Nephron (organoid): Measurements from ENCODE around the gene HSPB1.

Source experiments
- H3K27ac Mint-ChIP-seq, 3 experiments: 2 replicates each; pipeline ENCODE4 v1.8.0; 2020; ENCODE audit warnings: mixed read lengths in 3 of 3, mild to moderate bottlenecking in 2 of 3, moderate library complexity in 1 of 3
- H3K27me3 Mint-ChIP-seq: 2 replicates; pipeline ENCODE4 v1.8.0; 2021; ENCODE audit warnings: low read depth, mild to moderate bottlenecking, moderate library complexity, mixed read lengths
- H3K36me3 Mint-ChIP-seq: 2 replicates; pipeline ENCODE4 v1.8.0; 2020; ENCODE audit warnings: low read depth, mixed read lengths
- H3K4me1 Mint-ChIP-seq: 2 replicates; pipeline ENCODE4 v1.8.0; 2020; ENCODE audit warnings: mixed read lengths
- H3K4me3 Mint-ChIP-seq, 3 experiments: 2 replicates each; pipeline ENCODE4 v1.8.0; 2020; ENCODE audit warnings: mild to moderate bottlenecking in 3 of 3, mixed read lengths in 3 of 3, moderate library complexity in 2 of 3
- H3K9me3 Mint-ChIP-seq: 2 replicates; pipeline ENCODE4 v1.8.0; 2020; ENCODE audit warnings: mixed read lengths
- CTCF ChIP-seq, 3 experiments: fragments of 200-600 bp; sonication (generic); IDR thresholded peaks; one replicate each; pipeline ENCODE4 v1.5.0; 2021; ENCODE audit warnings: antibody characterized with exemption in 3 of 3; ENCODE audit not compliant: unreplicated experiment in 3 of 3

The HSPB1 gene

GRCh38 chr7:76261329-76261728, 41.1 kb upstream of the HSPB1 start:
- Mint-ChIP-seq H3K36me3 (no peaks in the 10 kb centered on the region), H3K4me1 (no peaks in the 10 kb centered on the region), H3K4me3 (no peak overlapping the region), H3K9me3 (no peaks in the 10 kb centered on the region), H3K27me3 (peaks cover 48% of the 10 kb centered on the region), H3K27ac (no peak overlapping the region)
- no peak for TF ChIP-seq CTCF (IDR thresholded peaks at IDR 0.05; ENCODE audit: unreplicated experiment in 3 of 3)

- H3K4me3 Mint-ChIP-seq: no peak overlapping the region
- no peaks in the 10 kb centered on the region for H3K36me3 Mint-ChIP-seq
- H3K9me3 Mint-ChIP-seq: no peaks in the 10 kb centered on the region
- no peak for TF ChIP-seq CTCF (IDR thresholded peaks at IDR 0.05; ENCODE audit: unreplicated experiment in 3 of 3)
- no peaks in the 10 kb centered on the region for H3K4me1 Mint-ChIP-seq
- peaks cover 51% of the 10 kb centered on the region for H3K27me3 Mint-ChIP-seq
- no peak overlapping the region for H3K27ac Mint-ChIP-seq
These were observed 40.5 kb upstream of the HSPB1 start for GRCh38 chr7:76261931-76262330.

- TF ChIP-seq CTCF (IDR thresholded peaks at IDR 0.05; ENCODE audit: unreplicated experiment in 3 of 3): peak; percentile 61 to 68 (median 63)
- H3K27ac Mint-ChIP-seq: no peak overlapping the region
- no peaks in the 10 kb centered on the region for H3K9me3 Mint-ChIP-seq
- no peaks in the 10 kb centered on the region for H3K36me3 Mint-ChIP-seq
- H3K27me3 Mint-ChIP-seq: peaks cover 50% of the 10 kb centered on the region
- no peaks in the 10 kb centered on the region for H3K4me1 Mint-ChIP-seq
- peak overlapping the region in 1 of 3 experiments; percentile 51 for H3K4me3 Mint-ChIP-seq
These were observed 39.6 kb upstream of the HSPB1 start for GRCh38 chr7:76262683-76263402.

GRCh38 chr7:76265299-76265698, 37.2 kb upstream of the HSPB1 start:
- Mint-ChIP-seq H3K27me3 (peaks cover 58% of the 10 kb centered on the region), H3K36me3 (no peaks in the 10 kb centered on the region), H3K4me3 (no peak overlapping the region), H3K4me1 (peaks cover 17% of the 10 kb centered on the region), H3K27ac (no peak overlapping the region), H3K9me3 (no peaks in the 10 kb centered on the region)
- no peak for TF ChIP-seq CTCF (IDR thresholded peaks at IDR 0.05; ENCODE audit: unreplicated experiment in 3 of 3)

GRCh38 chr7:76267107-76267893, 35.2 kb upstream of the HSPB1 start:
- peak overlapping the region; percentile 25 to 59 (median 53) for H3K4me3 Mint-ChIP-seq
- H3K4me1 Mint-ChIP-seq: peaks cover 17% of the 10 kb centered on the region
- H3K27me3 Mint-ChIP-seq: peaks cover 61% of the 10 kb centered on the region
- no peaks in the 10 kb centered on the region for H3K36me3 Mint-ChIP-seq
- H3K9me3 Mint-ChIP-seq: no peaks in the 10 kb centered on the region
- no peak overlapping the region for H3K27ac Mint-ChIP-seq
- no peak for TF ChIP-seq CTCF (IDR thresholded peaks at IDR 0.05; ENCODE audit: unreplicated experiment in 3 of 3)
